Adipose tissue (tissue), 3 donors: ENCODE measurements around the gene PRM3. TPM values are rescaled to one million over a fixed set of nuclear protein-coding genes. Genes with fewer than 3 reads are reported as not detected.
"Not testable (repeated sequence)": the region's sequence is repeated elsewhere in the genome, so short reads cannot be mapped to it uniquely, and the experiment has no call there.

ENCODE experiments used
- H3K27ac ChIP-seq: one replicate; pipeline ENCODE4 v1.5.1; 2013; ENCODE audit warnings: low read depth, low read length
- WGBS, 3 donors: extraction: QIAGEN DNeasy Blood & Tissue Kit; methylation state at CpG; one replicate each; pipeline ENCODE4 v1.1.7; 2013; 5-methylcytosine and 5-hydroxymethylcytosine counted together
- polyA plus RNA-seq, 3 donors: library from polyadenylated mRNA; stranded (reverse); fragments of 200-250 nt; gene quantifications; one replicate each; pipeline ENCODE4 v1.2.3, GENCODE V29; 2013
- donor health status: healthy with polysubstance abuse.
- donor health status: Bipolar disorder and iron deficiency.
- donor health status: healthy.

Gene PRM3
- polyA plus RNA-seq, 3 donors = not detected

- H3K27ac ChIP-seq = no peak overlapping the region
- WGBS, 3 donors = 81 to 93% (median 87%) methylated on average over 21 of the region's 21 CpGs
These were observed 34.4 kb upstream of the PRM3 start for GRCh38 chr16:11307639-11308492.

GRCh38 chr16:11306997-11307638, 33.7 kb upstream of the PRM3 start:
- H3K27ac ChIP-seq = no peak overlapping the region
- 61 to 77% (median 75%) methylated on average over 7 of the region's 7 CpGs for WGBS, 3 donors

- H3K27ac ChIP-seq = no peak overlapping the region
- 80 to 94% (median 86%) methylated on average over 8 of the region's 8 CpGs for WGBS, 3 donors
These were observed 33.0 kb upstream of the PRM3 start for GRCh38 chr16:11306381-11306780.

DNA sequence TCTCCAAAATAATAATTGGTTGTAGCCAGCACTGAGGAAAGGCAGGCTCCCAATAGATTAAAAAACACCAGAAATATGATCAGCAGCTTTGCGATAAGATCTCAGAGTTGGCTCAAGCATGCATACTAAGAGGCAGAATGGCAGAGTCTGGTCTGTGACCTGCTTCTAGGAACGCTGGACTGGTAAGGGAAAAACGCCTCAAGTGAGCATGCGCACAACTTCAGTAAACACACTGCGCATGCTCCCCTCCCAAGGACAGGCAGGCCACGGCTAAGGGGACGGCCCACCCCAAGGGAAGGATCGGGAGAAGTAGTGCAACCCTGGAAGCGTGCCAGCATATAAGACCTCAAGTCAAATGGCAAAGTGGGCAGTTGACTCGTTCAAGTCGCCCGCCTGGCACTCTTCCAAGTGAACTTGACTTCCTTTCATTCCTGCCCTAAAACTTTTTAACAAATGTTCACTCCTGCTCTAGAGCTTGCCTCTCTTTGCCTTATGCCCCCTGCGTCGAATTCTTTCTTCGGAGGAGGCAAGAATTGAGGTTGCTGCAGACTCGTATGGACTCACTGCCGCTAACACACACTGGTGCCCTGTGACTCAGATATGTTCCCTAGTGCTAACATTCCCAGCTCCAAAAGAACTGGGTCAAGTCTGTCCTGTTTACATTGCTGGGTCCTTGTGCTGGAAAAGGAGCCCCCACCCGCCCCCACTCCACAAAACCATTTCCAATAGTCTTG, 30.1 kb upstream of the PRM3 start:
- no peak overlapping the region for H3K27ac ChIP-seq
- WGBS, 3 donors = 59 to 64% (median 59%) methylated on average over 18 of the region's 18 CpGs

DNA sequence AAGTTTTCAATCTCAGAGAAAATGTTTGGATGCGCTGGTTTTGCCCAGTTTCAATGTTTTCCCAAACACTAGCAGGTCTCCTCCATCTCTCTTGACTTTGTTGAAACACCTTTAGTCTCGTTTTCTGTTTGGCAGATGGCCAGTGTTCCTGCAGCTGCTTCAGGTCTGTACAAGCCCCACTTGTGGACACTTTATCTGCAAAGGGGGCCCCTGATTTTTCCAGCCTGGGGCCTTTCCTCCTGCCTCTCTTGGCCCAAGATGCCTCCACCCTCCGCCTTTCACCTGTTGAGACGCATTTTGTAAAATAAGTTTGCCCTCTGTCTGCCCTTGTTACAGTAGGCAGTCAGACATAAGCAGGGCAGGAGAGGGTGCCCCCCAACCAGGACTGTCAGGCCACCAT, 29.5 kb upstream of the PRM3 start:
- H3K27ac ChIP-seq = no peak overlapping the region
- WGBS, 3 donors = 44 to 78% (median 75%) methylated on average over 4 of the region's 4 CpGs

DNA sequence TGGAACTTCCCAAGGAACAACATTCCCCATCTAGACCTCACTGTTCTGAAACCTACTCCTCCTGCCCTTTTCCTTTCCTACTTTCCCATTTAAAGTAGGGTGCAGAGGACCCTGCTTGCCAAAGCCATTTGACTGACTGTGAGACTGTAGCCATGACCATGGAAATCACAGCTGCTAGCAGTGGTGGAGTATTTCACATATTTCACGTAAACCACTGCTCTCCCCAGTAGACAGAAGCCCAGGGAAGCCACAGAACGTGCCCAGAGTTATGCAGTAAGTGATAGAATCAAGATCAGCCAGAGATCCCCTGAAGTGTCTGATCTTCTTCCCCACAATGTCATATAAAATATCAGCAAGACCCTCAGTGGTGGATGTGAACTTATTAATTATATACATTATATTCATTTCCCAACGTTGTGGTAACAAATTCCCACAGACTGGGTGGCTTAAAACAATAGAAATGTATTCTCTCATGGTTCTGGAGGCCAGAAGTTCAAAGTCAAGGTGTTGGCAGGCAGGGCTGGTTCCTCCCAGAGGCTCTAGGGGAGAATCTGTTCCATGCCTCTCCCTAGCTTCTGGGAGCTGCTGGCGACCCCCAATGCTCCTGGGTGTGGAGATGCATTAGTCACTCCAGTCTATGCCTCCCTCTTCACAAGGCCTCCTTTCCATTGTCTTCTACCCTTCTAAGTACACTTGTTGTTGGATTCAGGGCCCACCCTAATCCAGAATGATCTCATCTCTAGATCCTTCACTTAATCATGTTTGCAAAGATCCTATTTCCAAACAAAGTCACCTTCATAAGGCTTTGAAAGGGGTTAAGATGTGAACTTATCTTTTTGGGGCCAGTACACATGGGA, 28.4 kb upstream of the PRM3 start:
- WGBS, 3 donors = 68 to 76% (median 76%) methylated on average over 4 of the region's 4 CpGs
- no peak overlapping the region for H3K27ac ChIP-seq

- 84 to 96% (median 92%) methylated on average over 7 of the region's 7 CpGs for WGBS, 3 donors
- no peak overlapping the region for H3K27ac ChIP-seq
These were observed 27.1 kb upstream of the PRM3 start for GRCh38 chr16:11300560-11300892.

- no peak overlapping the region for H3K27ac ChIP-seq
- WGBS, 3 donors = 79 to 85% (median 85%) methylated on average over 6 of the region's 6 CpGs
These were observed 26.6 kb upstream of the PRM3 start for GRCh38 chr16:11299865-11300559.

GRCh38 chr16:11298950-11299547, 25.6 kb upstream of the PRM3 start:
- 80 to 90% (median 84%) methylated on average over 13 of the region's 13 CpGs for WGBS, 3 donors
- not testable (repeated sequence) for H3K27ac ChIP-seq

DNA sequence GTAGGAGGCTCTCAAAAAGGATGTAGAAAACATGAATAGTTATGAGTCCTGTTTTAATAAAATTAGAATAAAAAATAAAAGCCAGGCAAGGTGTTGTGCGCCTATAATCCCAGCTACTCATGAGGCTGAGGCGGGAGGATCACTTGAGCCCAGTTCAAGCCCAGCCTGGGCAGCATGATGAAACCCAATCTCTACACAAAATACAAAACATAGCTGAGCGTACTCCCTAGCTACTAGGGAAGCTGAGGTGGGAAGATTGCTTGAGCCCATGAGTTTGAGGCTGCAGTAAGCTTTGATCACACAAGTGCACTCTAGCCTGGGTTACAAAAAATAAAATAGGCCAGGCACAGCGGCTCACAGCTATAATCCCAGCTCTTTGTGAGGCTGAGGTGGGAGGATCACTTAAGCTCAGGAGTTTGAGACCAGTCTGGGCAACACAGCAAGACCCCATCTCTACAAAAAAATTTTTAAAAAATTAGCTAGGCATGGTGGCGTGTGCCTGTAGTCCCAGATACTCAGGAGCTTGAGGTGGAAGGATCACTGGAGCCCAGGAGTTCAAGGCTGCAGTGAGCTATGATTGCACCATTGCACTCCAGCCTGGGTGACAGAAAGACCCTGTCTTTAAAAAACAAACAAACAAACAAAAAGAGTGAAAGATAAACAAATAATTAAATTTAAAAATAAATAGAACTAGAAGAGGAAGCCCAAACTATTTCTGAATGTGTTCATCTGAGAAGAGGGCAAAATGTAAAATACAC, 24.9 kb upstream of the PRM3 start:
- H3K27ac ChIP-seq = no peak overlapping the region
- 83 to 94% (median 93%) methylated on average over 5 of the region's 5 CpGs for WGBS, 3 donors

DNA sequence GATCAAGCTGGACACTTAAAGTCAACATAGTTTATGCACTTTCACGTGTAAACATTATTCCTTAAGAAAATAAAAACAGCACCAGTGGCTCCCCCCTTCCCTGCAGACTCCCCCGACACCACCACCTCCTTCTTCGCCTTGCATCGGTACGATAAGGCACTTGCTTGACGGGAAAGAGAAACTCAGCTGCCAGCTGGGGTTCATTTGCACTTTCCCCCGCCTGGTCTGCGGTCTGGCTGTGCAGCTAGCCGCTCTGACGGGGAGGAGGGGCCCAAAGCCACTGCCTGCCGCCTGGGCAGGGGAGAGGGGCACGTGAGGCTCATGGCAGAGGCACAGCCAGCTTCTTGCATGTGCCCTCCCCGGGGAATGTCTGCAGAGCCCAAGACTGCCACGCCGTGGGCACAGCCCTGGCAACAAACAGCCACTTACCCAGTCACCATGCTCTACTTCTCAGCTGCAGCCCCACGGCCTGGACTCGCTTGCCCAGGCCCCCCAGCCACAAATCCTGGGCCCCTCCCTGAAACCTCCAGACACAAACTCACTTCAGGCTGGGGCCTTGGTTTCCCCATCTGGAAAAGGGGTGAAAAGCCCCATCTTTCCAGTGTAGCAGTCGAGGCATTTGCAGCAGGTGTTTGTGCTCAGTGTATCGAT, 24.2 kb upstream of the PRM3 start:
- 16 to 19% (median 17%) methylated on average over 17 to 19 of the region's 19 CpGs for WGBS, 3 donors
- no peak overlapping the region for H3K27ac ChIP-seq

DNA sequence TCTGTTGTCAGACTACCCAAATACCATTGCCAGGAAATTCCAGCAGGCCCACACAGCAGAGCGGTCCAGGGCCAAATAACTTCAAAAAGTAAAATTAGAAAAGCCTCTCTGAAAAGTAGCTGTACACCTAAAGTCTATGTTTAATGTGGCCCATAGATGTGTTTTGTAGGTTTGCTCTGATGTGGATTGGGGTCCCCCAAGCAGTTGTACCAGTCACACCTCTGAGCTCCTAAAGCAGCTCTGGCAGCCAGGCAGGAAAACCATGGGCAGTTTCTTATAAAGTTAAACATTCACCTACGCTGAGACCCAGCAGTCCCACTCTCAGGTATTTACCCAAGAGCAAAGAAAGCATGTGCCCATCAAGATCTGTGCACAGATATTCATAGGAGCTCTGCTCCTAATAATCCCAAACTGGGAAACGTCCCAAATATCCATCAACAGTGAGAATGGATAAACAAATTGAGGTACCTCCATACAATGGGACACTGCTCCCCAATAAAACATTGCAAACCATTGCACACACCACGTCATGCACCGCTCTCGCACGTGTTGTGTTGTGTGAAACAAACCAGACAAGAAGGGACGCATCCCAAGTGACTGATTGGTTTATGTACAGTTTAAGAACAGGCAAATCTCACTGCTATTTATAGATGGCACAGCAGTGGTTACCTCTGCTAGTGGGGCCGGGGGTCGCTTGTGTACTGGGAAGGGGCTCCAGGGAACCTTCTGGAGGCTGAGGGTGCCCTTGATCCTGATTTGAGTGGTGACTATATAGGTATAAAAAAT, 23.5 kb upstream of the PRM3 start:
- H3K27ac ChIP-seq = no peak overlapping the region
- 21 to 60% (median 58%) methylated on average over 10 of the region's 10 CpGs for WGBS, 3 donors

DNA sequence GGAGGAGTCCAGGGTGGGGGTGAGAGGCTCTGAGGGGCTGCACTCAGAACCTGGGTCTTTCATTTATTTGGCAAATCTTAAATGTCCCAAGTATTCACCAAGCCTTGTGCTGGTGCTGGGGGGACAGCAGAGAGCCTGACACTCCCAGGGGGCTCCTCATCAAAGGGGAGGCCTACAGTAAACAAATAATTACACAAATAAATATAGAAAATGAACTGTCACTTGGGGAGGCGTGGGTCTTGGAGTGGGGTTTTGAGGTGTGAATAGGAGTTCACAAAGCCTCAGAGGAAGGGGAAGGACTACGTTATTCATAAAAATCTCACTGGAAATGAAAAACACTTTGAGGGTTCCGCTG, 22.9 kb upstream of the PRM3 start:
- WGBS, 3 donors = 80 to 85% (median 83%) methylated on average over 3 of the region's 3 CpGs
- H3K27ac ChIP-seq = no peak overlapping the region

GRCh38 chr16:11295672-11296071, 22.2 kb upstream of the PRM3 start:
- WGBS, 3 donors = 94 to 96% (median 95%) methylated on average over 4 of the region's 4 CpGs
- H3K27ac ChIP-seq = no peak overlapping the region

GRCh38 chr16:11292076-11292748, 18.8 kb upstream of the PRM3 start:
- 87 to 95% (median 90%) methylated on average over 7 of the region's 7 CpGs for WGBS, 3 donors
- no peak overlapping the region for H3K27ac ChIP-seq
